ENCODE measurements around the gene KCNE2. TPM values are rescaled to one million over a fixed set of nuclear protein-coding genes. Genes with fewer than 3 reads are reported as not detected.

Gene KCNE2
- total RNA-seq, 1 donor, result not detected

- TF ChIP-seq CTCF (IDR thresholded peaks at IDR 0.05; ENCODE audit: insufficient read depth, low read depth, low read length), result no peak
- no peak for DNase-seq (ENCODE audit: low read depth)
- no peak overlapping the region for H3K4me3 ChIP-seq (ENCODE audit: low read depth, low read length)
Measured at GRCh38 chr21:34357889-34358288, 5.9 kb upstream of the KCNE2 start.

GRCh38 chr21:34358866-34359265 is 4.9 kb upstream of the KCNE2 start:
- H3K4me3 ChIP-seq (ENCODE audit: low read depth, low read length), result no peak overlapping the region
- DNase-seq (ENCODE audit: low read depth), result no peak
- TF ChIP-seq CTCF (IDR thresholded peaks at IDR 0.05; ENCODE audit: insufficient read depth, low read depth, low read length), result no peak

GRCh38 chr21:34360488-34361241 is 3.1 kb upstream of the KCNE2 start:
- no peak for TF ChIP-seq CTCF (IDR thresholded peaks at IDR 0.05; ENCODE audit: insufficient read depth, low read depth, low read length)
- no peak for DNase-seq (ENCODE audit: low read depth)
- H3K4me3 ChIP-seq (ENCODE audit: low read depth, low read length), result no peak overlapping the region

- H3K4me3 ChIP-seq (ENCODE audit: low read depth, low read length), result no peak overlapping the region
- TF ChIP-seq CTCF (IDR thresholded peaks at IDR 0.05; ENCODE audit: insufficient read depth, low read depth, low read length), result no peak
Measured at GRCh38 chr21:34362136-34362444, 1.7 kb upstream of the KCNE2 start.

GRCh38 chr21:34362670-34363069 is 1.1 kb upstream of the KCNE2 start:
- DNase-seq (ENCODE audit: low read depth), result no peak
- TF ChIP-seq CTCF (IDR thresholded peaks at IDR 0.05; ENCODE audit: insufficient read depth, low read depth, low read length), result no peak
- H3K4me3 ChIP-seq (ENCODE audit: low read depth, low read length), result no peak overlapping the region

More at GRCh38 chr21:34362136-34362444, 1.7 kb upstream of the KCNE2 start:
- no peak for DNase-seq (ENCODE audit: low read depth)

GRCh38 chr21:34364921-34365320 is 1.1 kb downstream of the KCNE2 start:
- no peak for TF ChIP-seq CTCF (IDR thresholded peaks at IDR 0.05; ENCODE audit: insufficient read depth, low read depth, low read length)
- no peak overlapping the region for H3K4me3 ChIP-seq (ENCODE audit: low read depth, low read length)
- no peak for DNase-seq (ENCODE audit: low read depth)

- no peak for TF ChIP-seq CTCF (IDR thresholded peaks at IDR 0.05; ENCODE audit: insufficient read depth, low read depth, low read length)
- no peak overlapping the region for H3K4me3 ChIP-seq (ENCODE audit: low read depth, low read length)
- DNase-seq (ENCODE audit: low read depth), result no peak
Measured at GRCh38 chr21:34365809-34366208, 2.0 kb downstream of the KCNE2 start.
